Liver (tissue), 3 donors: ENCODE measurements around the gene PDE5A.

ENCODE experiments used
- CTCF ChIP-seq: fragments of 150-350 bp; IDR thresholded peaks from 2 replicates; pipeline ENCODE4 v1.5.1; 2017; ENCODE audit warnings: improper control_type of control experiment, low read depth, low read length; ENCODE audit not compliant: missing input control
- EGR1 ChIP-seq, 2 donors: IDR thresholded peaks; 2 replicates each; pipeline ENCODE4 v1.6.1; 2016 to 2018; ENCODE audit warnings: antibody characterized with exemption in 2 of 2, low read depth in 2 of 2
- FOXA1 ChIP-seq: IDR thresholded peaks from 2 replicates; pipeline ENCODE4 v1.6.1; 2016; ENCODE audit warnings: antibody characterized with exemption
- GABPA ChIP-seq, 2 donors: IDR thresholded peaks in 1 of 2; conservative IDR thresholded peaks in 1 of 2; 2 replicates each; pipeline ENCODE4 v1.6.1; 2016; ENCODE audit warnings: antibody characterized with exemption in 2 of 2, mild to moderate bottlenecking in 1 of 2, moderate library complexity in 1 of 2
- JUND ChIP-seq, 2 donors: IDR thresholded peaks; 2 replicates each; pipeline ENCODE4 v1.6.1; 2016; ENCODE audit warnings: antibody characterized with exemption in 2 of 2
- MAX ChIP-seq: IDR thresholded peaks from 2 replicates; pipeline ENCODE4 v1.6.1; 2016; ENCODE audit warnings: antibody characterized with exemption
- NR2F2 ChIP-seq: IDR thresholded peaks from 2 replicates; pipeline ENCODE4 v1.6.1; 2016; ENCODE audit warnings: antibody characterized with exemption
- RAD21 ChIP-seq, 2 donors: IDR thresholded peaks; 2 replicates each; pipeline ENCODE4 v1.6.1; 2016; ENCODE audit warnings: antibody characterized with exemption in 2 of 2, mild to moderate bottlenecking in 2 of 2
- REST ChIP-seq: IDR thresholded peaks from 2 replicates; pipeline ENCODE4 v1.6.1; 2016; ENCODE audit warnings: antibody characterized with exemption, mild to moderate bottlenecking
- RXRA ChIP-seq, 2 donors: IDR thresholded peaks; 2 replicates each; pipeline ENCODE4 v1.6.1; 2017 to 2018; ENCODE audit warnings: antibody characterized with exemption in 2 of 2, mild to moderate bottlenecking in 1 of 2
- SP1 ChIP-seq: IDR thresholded peaks from 2 replicates; pipeline ENCODE4 v1.6.1; 2018; ENCODE audit warnings: antibody characterized with exemption, mild to moderate bottlenecking
- TAF1 ChIP-seq: conservative IDR thresholded peaks from 2 replicates; pipeline ENCODE4 v1.6.1; 2016; ENCODE audit warnings: antibody characterized with exemption, mild to moderate bottlenecking
- YY1 ChIP-seq: IDR thresholded peaks from 2 replicates; pipeline ENCODE4 v1.6.1; 2016; ENCODE audit warnings: antibody characterized with exemption, mild to moderate bottlenecking
- ZBTB33 ChIP-seq: IDR thresholded peaks from 2 replicates; pipeline ENCODE4 v1.6.1; 2016; ENCODE audit warnings: antibody characterized with exemption
- donor health status: healthy.
- donor health status: healthy.

GRCh38 chr4:119493419-119493818 is 135.2 kb downstream of the PDE5A start:
- TF ChIP-seq YY1: no peak
- no peak for TF ChIP-seq CTCF
- no peak for TF ChIP-seq REST
- TF ChIP-seq RAD21 (IDR thresholded peaks at IDR 0.05): peak; percentile 65
- no peak for TF ChIP-seq RXRA (IDR thresholded peaks at IDR 0.05)
- TF ChIP-seq TAF1: no peak
- no peak for TF ChIP-seq SP1
- TF ChIP-seq JUND (IDR thresholded peaks at IDR 0.05): no peak
- TF ChIP-seq MAX: no peak
- TF ChIP-seq FOXA1: no peak
- TF ChIP-seq ZBTB33: no peak
- TF ChIP-seq EGR1 (IDR thresholded peaks at IDR 0.05; ENCODE audit: low read depth in 2 of 2): no peak
- no peak for TF ChIP-seq GABPA (IDR thresholded peaks at IDR 0.05 in 1 of 2, conservative IDR thresholded peaks at IDR 0.05 in 1 of 2)
- TF ChIP-seq NR2F2: no peak
